ENCODE results near the gene TRABD2A. TPM values are rescaled to one million over a fixed set of nuclear protein-coding genes. Genes with fewer than 3 reads are reported as not detected.
A peak's percentile ranks its signal among the peaks of the same experiment; 100 is the strongest.

Gene TRABD2A
- 1.4 and 2.0 TPM in 2 replicates for total RNA-seq
- long read RNA-seq, partial matches to known transcripts = 0 of 3 reads
- long read RNA-seq, other reads (novel, unspliced or antisense) = 1 of 3 reads

- Mint-ChIP-seq H3K27me3 (peaks cover 94% of the 10 kb centered on the region), H3K4me3 (ENCODE audit: low read depth) (peak within 1 kb of the TSS; percentile 79), H3K36me3 (ENCODE audit: insufficient read depth) (no peaks in the 10 kb centered on the region), H3K4me1 (ENCODE audit: low read depth) (peaks cover 19% of the 10 kb centered on the region), H3K27ac (peak within 1 kb of the TSS; percentile 23), H3K9me3 (ENCODE audit: low read depth) (no peaks in the 10 kb centered on the region)
- TF ChIP-seq CTCF (IDR thresholded peaks at IDR 0.05; ENCODE audit: unreplicated experiment) = no peak
- DNase-seq (ENCODE audit: low spot score, unreplicated experiment) = no peak
These were observed at the start of gene TRABD2A for GRCh38 chr2:84880645-84881521. Gene TRABD2A (minus strand): TSS chr2:84881084. CDS start chr2:84881039, 45 bp downstream.

GRCh38 chr2:84927275-84927627, 46.4 kb upstream of the TRABD2A start:
- no peak for DNase-seq (ENCODE audit: low spot score, unreplicated experiment)
- no peak overlapping the region for H3K27ac Mint-ChIP-seq
- H3K9me3 Mint-ChIP-seq (ENCODE audit: low read depth) = no peaks in the 10 kb centered on the region
- H3K4me3 Mint-ChIP-seq (ENCODE audit: low read depth) = no peak overlapping the region
- no peak for TF ChIP-seq CTCF (IDR thresholded peaks at IDR 0.05; ENCODE audit: unreplicated experiment)
- peaks cover 12% of the 10 kb centered on the region for H3K4me1 Mint-ChIP-seq (ENCODE audit: low read depth)
- peaks cover 9% of the 10 kb centered on the region for H3K27me3 Mint-ChIP-seq
- no peaks in the 10 kb centered on the region for H3K36me3 Mint-ChIP-seq (ENCODE audit: insufficient read depth)

GRCh38 chr2:84925724-84926376, 45.0 kb upstream of the TRABD2A start:
- peaks cover 9% of the 10 kb centered on the region for H3K27me3 Mint-ChIP-seq
- no peaks in the 10 kb centered on the region for H3K9me3 Mint-ChIP-seq (ENCODE audit: low read depth)
- H3K4me3 Mint-ChIP-seq (ENCODE audit: low read depth) = peak overlapping the region; percentile 63
- no peaks in the 10 kb centered on the region for H3K36me3 Mint-ChIP-seq (ENCODE audit: insufficient read depth)
- H3K4me1 Mint-ChIP-seq (ENCODE audit: low read depth) = peaks cover 4% of the 10 kb centered on the region
- peak overlapping the region; percentile 82 for H3K27ac Mint-ChIP-seq
- peak; percentile 95 for DNase-seq (ENCODE audit: low spot score, unreplicated experiment)
- TF ChIP-seq CTCF (IDR thresholded peaks at IDR 0.05; ENCODE audit: unreplicated experiment) = peak; percentile 99

GRCh38 chr2:84925336-84925723, 44.4 kb upstream of the TRABD2A start:
- no peaks in the 10 kb centered on the region for H3K36me3 Mint-ChIP-seq (ENCODE audit: insufficient read depth)
- no peaks in the 10 kb centered on the region for H3K9me3 Mint-ChIP-seq (ENCODE audit: low read depth)
- no peak for TF ChIP-seq CTCF (IDR thresholded peaks at IDR 0.05; ENCODE audit: unreplicated experiment)
- peaks cover 4% of the 10 kb centered on the region for H3K4me1 Mint-ChIP-seq (ENCODE audit: low read depth)
- no peak overlapping the region for H3K4me3 Mint-ChIP-seq (ENCODE audit: low read depth)
- DNase-seq (ENCODE audit: low spot score, unreplicated experiment) = no peak
- H3K27me3 Mint-ChIP-seq = peaks cover 9% of the 10 kb centered on the region
- H3K27ac Mint-ChIP-seq = no peak overlapping the region

All from progenitor cell of endocrine pancreas (in vitro differentiated cells).